Immature natural killer cell (primary cell): ENCODE results near the gene COL26A1. TPM values are rescaled to one million over a fixed set of nuclear protein-coding genes. Genes with fewer than 3 reads are reported as not detected.
"Not testable (repeated sequence)": the region's sequence is repeated elsewhere in the genome, so short reads cannot be mapped to it uniquely, and the experiment has no call there.

Experiments
- DNase-seq, 3 donors: peaks; one replicate each; pipeline ENCODE4 v3.0.0; 2022; ENCODE audit warnings: mixed read lengths in 1 of 3
- H3K27ac Mint-ChIP-seq, 6 donors: one replicate each; pipeline ENCODE4 v1.8.0; 2020; ENCODE audit warnings: mixed read lengths in 6 of 6, mild to moderate bottlenecking in 5 of 6, inconsistent platforms in 4 of 6, moderate library complexity in 3 of 6
- H3K27me3 Mint-ChIP-seq, 3 donors: one replicate each; pipeline ENCODE4 v1.8.0; 2020 to 2021; ENCODE audit warnings: low read depth in 3 of 3, mild to moderate bottlenecking in 3 of 3, mixed read lengths in 3 of 3, moderate library complexity in 3 of 3, inconsistent platforms in 1 of 3
- H3K36me3 Mint-ChIP-seq, 3 donors: one replicate each; pipeline ENCODE4 v1.8.0; 2020; ENCODE audit warnings: mixed read lengths in 3 of 3, inconsistent platforms in 2 of 3, mild to moderate bottlenecking in 2 of 3
- H3K4me1 Mint-ChIP-seq, 2 donors: one replicate each; pipeline ENCODE4 v1.8.0; 2020; ENCODE audit warnings: inconsistent platforms in 2 of 2, mild to moderate bottlenecking in 2 of 2, mixed read lengths in 2 of 2, moderate library complexity in 1 of 2
- H3K4me3 Mint-ChIP-seq, 5 donors: one replicate each; pipeline ENCODE4 v1.8.0; 2020; ENCODE audit warnings: mild to moderate bottlenecking in 5 of 5, mixed read lengths in 5 of 5, inconsistent platforms in 3 of 5, moderate library complexity in 3 of 5
- H3K9me3 Mint-ChIP-seq, 6 donors: one replicate each; pipeline ENCODE4 v1.8.0; 2020; ENCODE audit warnings: mild to moderate bottlenecking in 6 of 6, mixed read lengths in 6 of 6, inconsistent platforms in 4 of 6, moderate library complexity in 3 of 6
- polyA plus RNA-seq, 3 donors: library from polyadenylated mRNA; unstranded; fragments of 300-500 nt; fragmentation: Illumina TruSeq; gene quantifications; one replicate each; pipeline ENCODE4 v1.2.3, GENCODE V29; 2021

Gene COL26A1
- polyA plus RNA-seq, 3 donors from 2014 or later: not detected

- no peaks in the 10 kb centered on the region for H3K9me3 Mint-ChIP-seq
- no peak overlapping the region for H3K27ac Mint-ChIP-seq
- H3K4me3 Mint-ChIP-seq: no peak overlapping the region
- no peaks in the 10 kb centered on the region for H3K4me1 Mint-ChIP-seq
- peaks cover 3 to 9% (median 7%) of the 10 kb centered on the region in 3 donors for H3K27me3 Mint-ChIP-seq
- DNase-seq: no peak
- no peaks in the 10 kb centered on the region for H3K36me3 Mint-ChIP-seq
Measured at GRCh38 chr7:101557978-101558741, 195.5 kb downstream of the COL26A1 start.

- DNase-seq: no peak
- Mint-ChIP-seq H3K9me3 (no peaks in the 10 kb centered on the region), H3K4me3 (no peak overlapping the region), H3K4me1 (no peaks in the 10 kb centered on the region), H3K27ac (no peak overlapping the region), H3K27me3 (peaks cover 3 to 9% (median 7%) of the 10 kb centered on the region in 3 donors), H3K36me3 (no peaks in the 10 kb centered on the region)
Measured at GRCh38 chr7:101558742-101559325, 196.2 kb downstream of the COL26A1 start.

- H3K4me3 Mint-ChIP-seq: no peak overlapping the region
Measured at GRCh38 chr7:101559586-101559985, 196.9 kb downstream of the COL26A1 start.

GRCh38 chr7:101560021-101560420 is 197.3 kb downstream of the COL26A1 start:
- H3K4me1 Mint-ChIP-seq, H3K4me3 Mint-ChIP-seq, H3K36me3 Mint-ChIP-seq, H3K9me3 Mint-ChIP-seq, H3K27ac Mint-ChIP-seq, DNase-seq, H3K27me3 Mint-ChIP-seq: not testable (repeated sequence)

More at GRCh38 chr7:101559586-101559985, 196.9 kb downstream of the COL26A1 start:
- Mint-ChIP-seq H3K27me3 (peaks cover 3 to 9% (median 7%) of the 10 kb centered on the region in 3 donors), H3K9me3 (peaks cover 0 to 2% (median 0%) of the 10 kb centered on the region in 6 donors), H3K36me3 (no peaks in the 10 kb centered on the region), H3K4me1 (no peaks in the 10 kb centered on the region), H3K27ac (no peak overlapping the region)
- no peak for DNase-seq

GRCh38 chr7:101560856-101561255 is 198.2 kb downstream of the COL26A1 start:
- H3K27ac Mint-ChIP-seq: no peak overlapping the region
- no peaks in the 10 kb centered on the region for H3K36me3 Mint-ChIP-seq
- H3K27me3 Mint-ChIP-seq: peaks cover 3 to 8% (median 7%) of the 10 kb centered on the region in 3 donors
- H3K4me1 Mint-ChIP-seq: no peaks in the 10 kb centered on the region
- DNase-seq: no peak
- no peak overlapping the region for H3K4me3 Mint-ChIP-seq
- peaks cover 0 to 2% (median 0%) of the 10 kb centered on the region in 6 donors for H3K9me3 Mint-ChIP-seq

- not testable (repeated sequence) for H3K36me3 Mint-ChIP-seq, H3K27me3 Mint-ChIP-seq, H3K4me3 Mint-ChIP-seq, H3K9me3 Mint-ChIP-seq, DNase-seq, H3K27ac Mint-ChIP-seq, H3K4me1 Mint-ChIP-seq
Measured at GRCh38 chr7:101561293-101561692, 198.6 kb downstream of the COL26A1 start.

GRCh38 chr7:101562531-101563197 is 200.0 kb downstream of the COL26A1 start:
- no peaks in the 10 kb centered on the region for H3K36me3 Mint-ChIP-seq
- H3K9me3 Mint-ChIP-seq: peaks cover 0 to 2% (median 0%) of the 10 kb centered on the region in 6 donors
- no peaks in the 10 kb centered on the region for H3K4me1 Mint-ChIP-seq
- no peak overlapping the region for H3K27ac Mint-ChIP-seq
- H3K4me3 Mint-ChIP-seq: no peak overlapping the region
- no peak for DNase-seq
- peaks cover 3 to 11% (median 7%) of the 10 kb centered on the region in 3 donors for H3K27me3 Mint-ChIP-seq

- DNase-seq: no peak
- Mint-ChIP-seq H3K27ac (no peak overlapping the region), H3K27me3 (peaks cover 5 to 11% (median 7%) of the 10 kb centered on the region in 3 donors), H3K36me3 (no peaks in the 10 kb centered on the region), H3K9me3 (peaks cover 0 to 2% (median 0%) of the 10 kb centered on the region in 6 donors), H3K4me3 (no peak overlapping the region), H3K4me1 (no peaks in the 10 kb centered on the region)
Measured at GRCh38 chr7:101563198-101563901, 200.7 kb downstream of the COL26A1 start.

- H3K27me3 Mint-ChIP-seq: peaks cover 7 to 17% (median 7%) of the 10 kb centered on the region in 3 donors
Measured at GRCh38 chr7:101563943-101564777, 201.5 kb downstream of the COL26A1 start.

GRCh38 chr7:101564778-101565211 is 202.1 kb downstream of the COL26A1 start:
- no peaks in the 10 kb centered on the region for H3K36me3 Mint-ChIP-seq
- peaks cover 0 to 2% (median 0%) of the 10 kb centered on the region in 6 donors for H3K9me3 Mint-ChIP-seq
- no peaks in the 10 kb centered on the region for H3K4me1 Mint-ChIP-seq
- no peak overlapping the region for H3K4me3 Mint-ChIP-seq
- no peak for DNase-seq
- H3K27ac Mint-ChIP-seq: no peak overlapping the region
- peaks cover 4 to 20% (median 8%) of the 10 kb centered on the region in 3 donors for H3K27me3 Mint-ChIP-seq

More at GRCh38 chr7:101563943-101564777, 201.5 kb downstream of the COL26A1 start:
- Mint-ChIP-seq H3K9me3 (peaks cover 0 to 2% (median 0%) of the 10 kb centered on the region in 6 donors), H3K4me3 (no peak overlapping the region), H3K36me3 (no peaks in the 10 kb centered on the region), H3K4me1 (no peaks in the 10 kb centered on the region), H3K27ac (no peak overlapping the region)
- no peak for DNase-seq

- Mint-ChIP-seq H3K9me3 (peaks cover 0 to 2% (median 0%) of the 10 kb centered on the region in 6 donors), H3K27ac (no peak overlapping the region), H3K36me3 (no peaks in the 10 kb centered on the region), H3K4me3 (no peak overlapping the region), H3K4me1 (no peaks in the 10 kb centered on the region), H3K27me3 (peaks cover 2 to 20% (median 7%) of the 10 kb centered on the region in 3 donors)
- DNase-seq: no peak
Measured at GRCh38 chr7:101565601-101566209, 203.0 kb downstream of the COL26A1 start.

GRCh38 chr7:101567230-101567629 is 204.6 kb downstream of the COL26A1 start:
- H3K36me3 Mint-ChIP-seq: no peaks in the 10 kb centered on the region
- no peak overlapping the region for H3K4me3 Mint-ChIP-seq
- DNase-seq: no peak
- H3K9me3 Mint-ChIP-seq: peaks cover 0 to 3% (median 0%) of the 10 kb centered on the region in 6 donors
- no peaks in the 10 kb centered on the region for H3K4me1 Mint-ChIP-seq
- H3K27ac Mint-ChIP-seq: no peak overlapping the region
- peaks cover 2 to 18% (median 7%) of the 10 kb centered on the region in 3 donors for H3K27me3 Mint-ChIP-seq
